Coronary artery (tissue), 2 donors: ENCODE measurements around the gene ETNK2.

Experiments
- DNase-seq: peaks from one replicate; pipeline ENCODE4 v3.0.0-alpha.2; 2017; ENCODE audit warnings: low spot score
- H3K27ac ChIP-seq, 2 donors: fragments of 200-600 bp; sonication (generic); one replicate each; pipeline ENCODE4 v1.5.1; 2016 to 2019
- H3K4me3 ChIP-seq: fragments of 200-600 bp; sonication (generic); 2 replicates; pipeline ENCODE4 v1.5.1; 2016; ENCODE audit warnings: mild to moderate bottlenecking, moderate library complexity
- CTCF ChIP-seq: fragments of 200-600 bp; sonication (generic); IDR thresholded peaks from one replicate; pipeline ENCODE4 v1.5.1; 2019; ENCODE audit warnings: antibody characterized with exemption

ETNK2 gene

GRCh38 chr1:204177133-204177532, 25.3 kb upstream of the ETNK2 start:
- no peak overlapping the region for H3K4me3 ChIP-seq
- TF ChIP-seq CTCF: no peak
- DNase-seq: no peak
- no peak overlapping the region for H3K27ac ChIP-seq

GRCh38 chr1:204176049-204176448, 24.2 kb upstream of the ETNK2 start:
- Histone ChIP-seq H3K27ac (no peak overlapping the region), H3K4me3 (no peak overlapping the region)
- no peak for DNase-seq
- TF ChIP-seq CTCF: no peak

GRCh38 chr1:204174958-204175357, 23.1 kb upstream of the ETNK2 start:
- no peak overlapping the region for H3K27ac ChIP-seq
- no peak for DNase-seq
- no peak for TF ChIP-seq CTCF
- H3K4me3 ChIP-seq: no peak overlapping the region

DNA sequence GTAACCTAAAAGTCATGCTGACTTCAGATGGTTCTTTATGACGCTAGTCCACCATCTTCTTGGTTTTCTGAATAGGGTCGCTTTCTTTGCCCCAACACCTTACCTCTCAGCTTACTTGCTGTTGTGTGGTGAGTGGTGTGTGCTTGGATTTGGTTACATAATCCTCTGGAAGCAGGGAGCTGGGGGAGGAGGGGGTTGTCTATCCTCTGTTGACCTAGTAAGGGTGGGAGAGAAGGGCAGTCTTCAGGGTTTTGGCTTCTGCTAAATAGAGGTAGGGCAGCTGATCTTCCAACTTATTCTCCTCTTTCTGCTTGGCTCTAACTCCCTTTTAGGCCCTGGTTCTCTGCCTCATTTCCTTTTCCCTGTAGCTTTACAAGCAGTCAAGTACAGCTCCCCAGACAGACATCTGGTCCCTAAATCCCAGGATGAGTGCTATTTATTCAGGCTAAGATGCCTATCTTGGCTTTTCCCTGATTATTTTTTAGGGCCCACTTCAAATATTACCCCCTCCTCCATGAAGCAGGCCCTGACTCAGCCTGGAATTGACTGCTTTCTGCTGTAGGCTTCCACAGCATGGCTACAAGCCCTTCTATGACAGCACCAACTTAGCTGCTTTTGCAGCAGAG, 20.7 kb upstream of the ETNK2 start:
- no peak for DNase-seq
- no peak overlapping the region for H3K27ac ChIP-seq
- H3K4me3 ChIP-seq: no peak overlapping the region
- no peak for TF ChIP-seq CTCF

DNA sequence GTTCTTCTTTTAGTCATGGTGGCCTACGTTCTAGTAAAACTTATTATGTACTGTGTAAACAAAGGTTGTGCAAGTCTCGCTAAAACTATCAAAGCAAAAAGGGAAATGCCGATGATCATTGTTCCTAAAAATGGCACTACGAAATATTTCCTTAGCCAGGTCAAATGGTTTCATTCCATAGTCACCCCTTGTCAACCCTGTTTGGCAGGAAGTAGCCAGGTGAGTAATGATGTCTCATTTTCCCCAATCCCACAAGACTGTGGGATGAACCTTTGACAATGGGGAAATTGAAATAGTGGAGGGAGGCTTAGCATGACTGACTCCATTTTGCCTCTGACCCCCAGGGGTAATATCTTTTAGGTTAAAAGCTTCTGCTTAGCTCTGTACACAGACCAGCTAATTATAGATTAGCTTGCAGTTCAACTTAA, 19.9 kb upstream of the ETNK2 start:
- no peak for DNase-seq
- Histone ChIP-seq H3K27ac (no peak overlapping the region), H3K4me3 (no peak overlapping the region)
- no peak for TF ChIP-seq CTCF

DNA sequence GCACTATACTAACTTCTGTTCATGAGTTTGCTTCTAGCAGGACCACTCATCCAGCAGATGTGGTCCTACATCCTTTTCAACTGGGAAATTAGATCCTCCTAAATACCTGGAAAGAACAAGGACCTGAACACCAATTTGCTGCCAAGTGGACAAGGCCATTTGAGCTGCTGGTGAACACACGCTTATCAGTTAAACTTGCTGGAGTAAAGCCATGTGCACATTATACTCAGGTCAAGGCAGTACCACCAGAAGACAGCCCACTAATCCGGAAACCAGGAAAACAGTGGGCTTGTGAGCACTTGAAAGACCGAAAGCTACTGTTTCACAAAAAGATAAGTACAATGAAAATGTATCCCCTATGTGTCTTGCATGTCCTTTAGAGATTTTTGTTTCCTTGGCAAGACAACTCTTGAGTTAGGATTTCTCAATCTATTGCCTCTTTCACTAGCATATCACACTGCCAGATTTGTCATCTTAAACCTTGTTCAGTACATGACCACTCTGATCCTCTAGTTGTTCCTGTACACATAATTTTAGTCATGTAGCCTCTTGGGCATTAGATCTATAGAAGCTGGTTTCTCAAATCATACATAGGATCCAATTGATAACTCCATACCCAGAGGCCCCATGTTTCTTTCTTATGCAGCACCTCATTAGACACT, 18.8 kb upstream of the ETNK2 start:
- H3K4me3 ChIP-seq: no peak overlapping the region
- no peak overlapping the region for H3K27ac ChIP-seq
- DNase-seq: no peak
- no peak for TF ChIP-seq CTCF

- DNase-seq: no peak
- no peak for TF ChIP-seq CTCF
- no peak overlapping the region for H3K27ac ChIP-seq
- no peak overlapping the region for H3K4me3 ChIP-seq
Measured at GRCh38 chr1:204169858-204170257, 18.0 kb upstream of the ETNK2 start.
